ENCODE measurements around the gene PET100. TPM values are rescaled to one million over a fixed set of nuclear protein-coding genes. Genes with fewer than 3 reads are reported as not detected.

PET100 gene
- total RNA-seq, 1 experiment from 2014 or later = 77.6 TPM

DNA sequence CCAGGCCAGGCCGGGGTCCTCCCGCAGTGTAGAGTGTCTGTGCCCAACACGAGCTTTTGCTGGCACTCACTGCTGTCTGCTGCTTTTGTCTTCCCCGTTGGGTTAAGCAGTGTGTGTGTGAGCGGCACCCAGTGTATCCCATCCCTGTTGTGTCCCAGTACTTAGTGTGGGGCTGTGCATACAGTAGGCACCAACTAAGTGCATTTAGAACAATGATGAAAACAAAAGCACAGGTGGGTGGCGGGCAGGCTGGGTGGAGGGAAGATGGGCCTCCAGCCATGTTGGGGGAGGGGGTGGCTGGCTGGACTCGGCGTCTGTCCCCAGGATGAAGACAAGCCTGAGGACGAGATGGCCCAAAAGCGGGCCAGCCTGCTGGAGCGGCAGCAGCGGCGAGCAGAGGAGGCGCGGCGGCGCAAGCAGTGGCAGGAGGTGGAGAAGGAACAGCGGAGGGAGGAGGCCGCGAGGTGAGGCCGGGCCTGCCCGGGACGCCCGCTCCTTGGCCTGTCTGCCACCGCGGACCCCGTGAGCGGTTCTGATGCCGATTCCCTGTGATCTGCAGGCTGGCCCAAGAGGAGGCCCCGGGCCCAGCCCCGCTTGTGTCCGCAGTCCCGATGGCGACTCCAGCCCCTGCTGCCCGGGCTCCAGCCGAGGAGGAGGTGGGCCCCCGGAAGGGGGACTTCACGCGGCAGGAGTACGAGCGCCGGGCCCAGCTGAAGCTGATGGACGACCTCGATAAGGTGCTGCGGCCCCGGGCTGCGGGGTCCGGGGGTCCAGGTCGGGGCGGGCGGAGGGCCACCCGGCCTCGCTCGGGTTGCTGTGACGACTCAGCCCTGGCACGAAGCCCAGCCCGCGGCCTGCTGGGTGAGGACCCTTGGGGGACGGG, 14.5 kb upstream of the PET100 start:
- intact Hi-C loops (cut with micrococcal nuclease; ENCODE audit: unreplicated experiment) = no loop called here
- Mint-ChIP-seq H3K4me1 (ENCODE audit: low read depth, unreplicated experiment) (peaks cover 13% of the 10 kb centered on the region), H3K27ac (ENCODE audit: unreplicated experiment) (no peak overlapping the region), H3K9me3 (ENCODE audit: low read depth, unreplicated experiment) (no peaks in the 10 kb centered on the region), H3K4me3 (ENCODE audit: low read depth, unreplicated experiment) (no peak overlapping the region), H3K27me3 (ENCODE audit: unreplicated experiment) (no peaks in the 10 kb centered on the region), H3K36me3 (ENCODE audit: insufficient read depth, unreplicated experiment) (peaks cover 59% of the 10 kb centered on the region)
- no TSS peak for BruUV-seq (replicated peaks)
- no peak for DNase-seq
- CTCF ChIA-PET = no interaction called here
- TF ChIP-seq, protein P1, sequence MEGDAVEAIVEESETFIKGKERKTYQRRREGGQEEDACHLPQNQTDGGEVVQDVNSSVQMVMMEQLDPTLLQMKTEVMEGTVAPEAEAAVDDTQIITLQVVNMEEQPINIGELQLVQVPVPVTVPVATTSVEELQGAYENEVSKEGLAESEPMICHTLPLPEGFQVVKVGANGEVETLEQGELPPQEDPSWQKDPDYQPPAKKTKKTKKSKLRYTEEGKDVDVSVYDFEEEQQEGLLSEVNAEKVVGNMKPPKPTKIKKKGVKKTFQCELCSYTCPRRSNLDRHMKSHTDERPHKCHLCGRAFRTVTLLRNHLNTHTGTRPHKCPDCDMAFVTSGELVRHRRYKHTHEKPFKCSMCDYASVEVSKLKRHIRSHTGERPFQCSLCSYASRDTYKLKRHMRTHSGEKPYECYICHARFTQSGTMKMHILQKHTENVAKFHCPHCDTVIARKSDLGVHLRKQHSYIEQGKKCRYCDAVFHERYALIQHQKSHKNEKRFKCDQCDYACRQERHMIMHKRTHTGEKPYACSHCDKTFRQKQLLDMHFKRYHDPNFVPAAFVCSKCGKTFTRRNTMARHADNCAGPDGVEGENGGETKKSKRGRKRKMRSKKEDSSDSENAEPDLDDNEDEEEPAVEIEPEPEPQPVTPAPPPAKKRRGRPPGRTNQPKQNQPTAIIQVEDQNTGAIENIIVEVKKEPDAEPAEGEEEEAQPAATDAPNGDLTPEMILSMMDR (IDR thresholded peaks at IDR 0.05; ENCODE audit: unreplicated experiment) = no peak

DNA sequence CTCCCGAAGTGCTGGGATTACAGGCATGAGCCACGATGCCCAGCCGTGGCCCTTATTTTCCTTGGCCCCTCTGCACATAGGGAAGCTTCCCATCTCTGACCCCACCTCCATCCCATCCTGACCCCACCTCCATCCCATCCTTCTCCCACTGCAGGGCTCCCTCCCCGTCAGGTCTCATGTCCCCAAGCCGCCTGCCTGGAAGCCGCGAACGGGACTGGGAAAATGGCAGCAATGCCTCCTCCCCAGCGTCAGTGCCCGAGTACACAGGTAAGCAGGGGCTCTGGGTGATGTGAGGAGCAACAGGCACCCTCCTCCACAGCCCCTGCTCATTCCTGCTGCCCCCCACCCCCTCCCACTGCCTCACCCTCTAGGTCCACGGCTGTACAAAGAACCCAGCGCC, 12.4 kb upstream of the PET100 start:
- Mint-ChIP-seq H3K27me3 (ENCODE audit: unreplicated experiment) (no peaks in the 10 kb centered on the region), H3K4me3 (ENCODE audit: low read depth, unreplicated experiment) (no peak overlapping the region), H3K4me1 (ENCODE audit: low read depth, unreplicated experiment) (peaks cover 13% of the 10 kb centered on the region), H3K36me3 (ENCODE audit: insufficient read depth, unreplicated experiment) (peaks cover 49% of the 10 kb centered on the region), H3K27ac (ENCODE audit: unreplicated experiment) (no peak overlapping the region), H3K9me3 (ENCODE audit: low read depth, unreplicated experiment) (no peaks in the 10 kb centered on the region)
- no peak for DNase-seq
- intact Hi-C loops (cut with micrococcal nuclease; ENCODE audit: unreplicated experiment) = no loop called here
- CTCF ChIA-PET = no interaction called here
- BruUV-seq (replicated peaks) = no TSS peak
- TF ChIP-seq, protein P1 (IDR thresholded peaks at IDR 0.05; ENCODE audit: unreplicated experiment) = no peak

DNA sequence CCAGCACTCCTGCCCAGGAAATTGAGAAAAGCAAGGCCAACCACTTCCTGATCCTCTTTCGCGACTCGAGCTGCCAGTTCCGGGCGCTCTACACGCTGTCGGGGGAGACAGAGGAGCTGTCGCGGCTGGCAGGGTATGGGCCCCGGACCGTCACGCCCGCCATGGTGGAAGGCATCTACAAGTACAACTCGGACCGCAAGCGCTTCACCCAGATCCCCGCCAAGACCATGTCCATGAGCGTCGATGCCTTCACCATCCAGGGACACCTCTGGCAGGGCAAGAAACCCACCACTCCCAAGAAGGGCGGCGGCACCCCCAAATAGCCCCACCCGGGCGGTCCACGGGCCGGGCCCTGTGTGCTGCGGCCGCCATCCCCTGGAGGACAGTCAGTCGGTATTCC, 11.9 kb upstream of the PET100 start:
- H3K27me3 Mint-ChIP-seq (ENCODE audit: unreplicated experiment) = no peaks in the 10 kb centered on the region
- CTCF ChIA-PET = interaction anchor here (2.1 kb wide), 1 partner anchor 49 kb away, joined by 8 read pairs; no protein-coding TSS in a partner anchor
- H3K4me3 Mint-ChIP-seq (ENCODE audit: low read depth, unreplicated experiment) = no peak overlapping the region
- intact Hi-C loops (cut with micrococcal nuclease; ENCODE audit: unreplicated experiment) = no loop called here
- no peak for DNase-seq
- H3K4me1 Mint-ChIP-seq (ENCODE audit: low read depth, unreplicated experiment) = peaks cover 13% of the 10 kb centered on the region
- peak overlapping the region; percentile 90 for H3K27ac Mint-ChIP-seq (ENCODE audit: unreplicated experiment)
- TF ChIP-seq, protein P1 (IDR thresholded peaks at IDR 0.05; ENCODE audit: unreplicated experiment) = no peak
- no TSS peak for BruUV-seq (replicated peaks)
- no peaks in the 10 kb centered on the region for H3K9me3 Mint-ChIP-seq (ENCODE audit: low read depth, unreplicated experiment)
- H3K36me3 Mint-ChIP-seq (ENCODE audit: insufficient read depth, unreplicated experiment) = peaks cover 48% of the 10 kb centered on the region

DNA sequence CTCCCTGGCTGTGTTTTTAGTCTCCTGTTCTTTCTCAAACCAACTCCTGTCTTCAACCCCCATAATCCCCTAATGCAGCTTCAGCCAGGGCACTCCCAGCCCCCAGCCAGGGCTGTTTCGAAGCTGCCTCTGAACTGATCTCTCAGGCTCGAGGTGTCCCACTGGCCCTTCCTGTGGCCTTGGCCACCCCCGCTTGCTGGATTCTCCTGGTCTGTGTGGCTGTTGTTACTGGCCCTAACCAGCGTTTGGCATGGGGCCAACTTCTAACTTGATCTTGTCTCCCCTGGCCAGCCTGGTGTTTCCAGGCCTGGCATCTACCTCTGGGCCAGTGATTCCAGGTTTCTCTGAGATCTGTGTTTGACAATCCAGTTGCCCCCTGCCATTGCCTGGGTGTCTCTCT, 11.2 kb upstream of the PET100 start:
- peaks cover 13% of the 10 kb centered on the region for H3K4me1 Mint-ChIP-seq (ENCODE audit: low read depth, unreplicated experiment)
- peak; percentile 34 for DNase-seq
- H3K27ac Mint-ChIP-seq (ENCODE audit: unreplicated experiment) = peak overlapping the region; percentile 90
- H3K4me3 Mint-ChIP-seq (ENCODE audit: low read depth, unreplicated experiment) = peak overlapping the region; percentile 43
- H3K36me3 Mint-ChIP-seq (ENCODE audit: insufficient read depth, unreplicated experiment) = peaks cover 48% of the 10 kb centered on the region
- TF ChIP-seq, protein P1 (IDR thresholded peaks at IDR 0.05; ENCODE audit: unreplicated experiment) = no peak
- no peaks in the 10 kb centered on the region for H3K27me3 Mint-ChIP-seq (ENCODE audit: unreplicated experiment)
- intact Hi-C loops (cut with micrococcal nuclease; ENCODE audit: unreplicated experiment) = no loop called here
- H3K9me3 Mint-ChIP-seq (ENCODE audit: low read depth, unreplicated experiment) = no peaks in the 10 kb centered on the region
- no TSS peak for BruUV-seq (replicated peaks)
- CTCF ChIA-PET = interaction anchor here (2.1 kb wide), 1 partner anchor 50 kb away, joined by 8 read pairs; no protein-coding TSS in a partner anchor

All from Calu3 (cell line).